ENCODE data around the gene CAMKMT.

DNA sequence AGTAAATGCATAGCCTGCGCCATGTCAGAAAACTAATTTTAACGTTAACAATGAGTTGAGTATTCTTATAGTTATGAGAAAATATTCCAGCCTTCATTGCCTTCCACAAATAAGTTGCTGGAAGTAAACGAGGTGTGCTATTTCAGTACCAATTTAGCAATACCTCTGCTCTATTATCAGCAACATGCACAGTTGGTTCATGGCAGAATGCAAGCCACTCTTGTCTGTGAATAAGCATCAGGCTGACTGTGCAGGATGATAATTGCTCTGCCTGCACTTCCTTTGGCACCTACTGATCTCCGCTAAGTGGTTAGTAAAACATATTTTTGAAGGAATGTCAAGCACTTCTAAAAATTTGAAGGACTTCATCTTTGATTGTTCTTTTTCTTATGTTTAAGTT, 317.8 kb downstream of the CAMKMT start:
- TF ChIP-seq, protein P1, sequence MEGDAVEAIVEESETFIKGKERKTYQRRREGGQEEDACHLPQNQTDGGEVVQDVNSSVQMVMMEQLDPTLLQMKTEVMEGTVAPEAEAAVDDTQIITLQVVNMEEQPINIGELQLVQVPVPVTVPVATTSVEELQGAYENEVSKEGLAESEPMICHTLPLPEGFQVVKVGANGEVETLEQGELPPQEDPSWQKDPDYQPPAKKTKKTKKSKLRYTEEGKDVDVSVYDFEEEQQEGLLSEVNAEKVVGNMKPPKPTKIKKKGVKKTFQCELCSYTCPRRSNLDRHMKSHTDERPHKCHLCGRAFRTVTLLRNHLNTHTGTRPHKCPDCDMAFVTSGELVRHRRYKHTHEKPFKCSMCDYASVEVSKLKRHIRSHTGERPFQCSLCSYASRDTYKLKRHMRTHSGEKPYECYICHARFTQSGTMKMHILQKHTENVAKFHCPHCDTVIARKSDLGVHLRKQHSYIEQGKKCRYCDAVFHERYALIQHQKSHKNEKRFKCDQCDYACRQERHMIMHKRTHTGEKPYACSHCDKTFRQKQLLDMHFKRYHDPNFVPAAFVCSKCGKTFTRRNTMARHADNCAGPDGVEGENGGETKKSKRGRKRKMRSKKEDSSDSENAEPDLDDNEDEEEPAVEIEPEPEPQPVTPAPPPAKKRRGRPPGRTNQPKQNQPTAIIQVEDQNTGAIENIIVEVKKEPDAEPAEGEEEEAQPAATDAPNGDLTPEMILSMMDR (IDR thresholded peaks at IDR 0.05): no peak
- TF ChIP-seq POLR2A (IDR thresholded peaks at IDR 0.05): no peak
